T-helper 2 cell treated with Interferon-gamma antibody and Interleukin-4, amounts not matched to agents 100 ng/mL and 5 ng/mL, for 36 hours (primary cell): ENCODE measurements around the gene UQCRH. TPM values are rescaled to one million over a fixed set of nuclear protein-coding genes. Genes with fewer than 3 reads are reported as not detected.

Experiments used
- intact Hi-C: fragments of 100-400 bp; cut with micrococcal nuclease; formaldehyde crosslinking; loops from one replicate; pipeline ENCODE4 v1.15.1; 2023
- total RNA-seq: library from RNA; stranded (reverse); gene quantifications from 2 replicates; pipeline ENCODE4 v1.2.3, GENCODE V29; 2022

The UQCRH gene
- 271 and 283 TPM in 2 replicates for total RNA-seq

GRCh38 chr1:46303038-46303871 lies at the start of gene UQCRH, which contains the start of gene LRRC41:
Gene UQCRH (plus strand): TSS chr1:46303698. CDS start chr1:46303767, 69 bp downstream.
Gene LRRC41 (minus strand): TSS chr1:46303616. CDS start chr1:46303322, 294 bp downstream.
- intact Hi-C loops = loop anchor here (1.0 to 10.0 kb wide), 6 partner anchors 37 to 718 kb away; partner anchors contain the start of genes NASP, NSUN4, PIK3R3 and RAD54L

DNA sequence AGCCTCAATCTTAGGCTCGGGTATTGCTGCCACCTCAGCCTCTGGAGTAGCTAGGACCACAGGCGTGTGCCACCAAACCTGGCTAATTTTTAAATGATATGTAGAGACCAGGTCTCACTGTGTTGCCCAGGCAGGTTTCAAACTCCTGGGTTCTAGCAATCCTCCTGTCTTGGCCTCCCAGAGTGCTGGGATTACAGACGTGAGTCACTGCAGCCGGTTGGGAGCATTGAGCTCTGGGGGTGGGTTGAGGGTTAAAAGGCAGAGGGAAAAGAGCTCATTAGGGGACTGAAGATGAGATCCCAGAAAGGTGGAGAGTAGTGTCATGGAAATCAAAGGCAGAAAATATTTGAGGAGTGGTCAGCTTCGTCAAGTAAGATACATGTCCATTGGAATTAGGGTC lies 48.8 kb upstream of the UQCRH start:
- intact Hi-C loops = no loop called here

DNA sequence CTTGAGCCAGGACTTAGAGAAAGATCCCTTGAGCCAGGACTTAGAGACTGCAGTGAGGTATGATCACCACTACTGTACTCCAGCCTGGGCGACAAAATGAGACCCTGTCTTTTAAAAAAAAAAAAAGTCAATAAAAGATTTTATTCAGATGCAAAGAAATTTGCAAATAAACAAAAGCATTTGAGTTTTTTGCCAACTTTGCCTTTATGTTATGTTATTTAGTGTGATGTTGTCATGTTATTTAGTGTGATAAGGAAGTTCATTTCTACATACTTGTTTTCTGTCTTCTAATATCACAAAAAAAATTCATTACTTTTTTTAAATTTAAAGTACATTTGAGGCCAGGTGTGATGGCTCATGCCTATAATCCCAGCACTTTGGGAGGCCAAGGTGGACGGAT lies 47.0 kb upstream of the UQCRH start:
- intact Hi-C loops = no loop called here

- intact Hi-C loops = no loop called here
Observed at GRCh38 chr1:46262508-46262907, 41.0 kb upstream of the UQCRH start.

GRCh38 chr1:46263146-46263545 lies 40.4 kb upstream of the UQCRH start:
- intact Hi-C loops = no loop called here

GRCh38 chr1:46268578-46268977 lies 34.9 kb upstream of the UQCRH start:
- intact Hi-C loops = no loop called here

- intact Hi-C loops = no loop called here
Observed at GRCh38 chr1:46274225-46275029, 29.1 kb upstream of the UQCRH start.

- intact Hi-C loops = no loop called here
Observed at GRCh38 chr1:46275030-46275337, 28.5 kb upstream of the UQCRH start.

DNA sequence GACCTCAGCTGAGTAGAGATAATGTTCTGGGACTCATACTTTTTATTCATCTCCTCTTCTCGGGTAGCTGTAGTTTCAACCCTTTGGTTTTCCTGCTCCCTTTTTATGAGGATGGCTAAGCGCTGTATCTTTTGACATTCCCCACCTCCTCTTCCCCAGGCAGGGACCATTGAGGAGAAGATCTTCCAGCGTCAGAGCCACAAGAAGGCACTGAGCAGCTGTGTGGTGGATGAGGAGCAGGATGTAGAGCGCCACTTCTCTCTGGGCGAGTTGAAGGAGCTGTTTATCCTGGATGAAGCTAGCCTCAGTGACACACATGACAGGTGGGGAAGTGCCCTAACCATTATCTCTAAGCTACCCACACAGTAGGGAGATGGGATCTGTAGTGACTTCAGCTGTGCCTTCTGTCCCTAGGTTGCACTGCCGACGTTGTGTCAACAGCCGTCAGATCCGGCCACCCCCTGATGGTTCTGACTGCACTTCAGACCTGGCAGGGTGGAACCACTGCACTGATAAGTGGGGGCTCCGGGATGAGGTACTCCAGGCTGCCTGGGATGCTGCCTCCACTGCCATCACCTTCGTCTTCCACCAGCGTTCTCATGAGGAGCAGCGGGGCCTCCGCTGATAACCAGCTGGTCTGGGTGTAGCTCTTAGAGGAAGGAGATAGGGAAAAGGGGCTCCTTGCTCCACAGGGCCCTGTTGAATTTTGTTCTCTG lies 25.7 kb upstream of the UQCRH start:
- intact Hi-C loops = no loop called here

DNA sequence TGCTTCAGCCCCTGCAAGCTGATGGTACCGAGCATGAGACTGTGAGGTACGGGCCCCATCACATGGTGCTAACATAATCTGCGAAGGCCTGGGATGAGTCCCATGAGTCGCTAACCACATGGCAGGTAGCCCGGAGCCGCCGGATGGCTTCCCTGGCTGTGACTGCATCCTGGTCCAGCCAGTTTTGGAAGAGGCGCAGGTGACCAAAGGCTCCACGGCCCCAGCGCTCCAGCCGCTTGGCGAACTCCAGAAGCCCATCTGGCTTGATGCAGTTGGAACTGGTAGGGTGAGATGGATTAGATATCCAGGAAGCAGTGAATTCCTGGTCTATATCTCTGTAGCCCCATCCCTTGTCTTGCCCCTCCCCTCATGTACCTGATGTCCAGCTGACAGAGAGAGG lies 24.7 kb upstream of the UQCRH start:
- intact Hi-C loops = no loop called here

DNA sequence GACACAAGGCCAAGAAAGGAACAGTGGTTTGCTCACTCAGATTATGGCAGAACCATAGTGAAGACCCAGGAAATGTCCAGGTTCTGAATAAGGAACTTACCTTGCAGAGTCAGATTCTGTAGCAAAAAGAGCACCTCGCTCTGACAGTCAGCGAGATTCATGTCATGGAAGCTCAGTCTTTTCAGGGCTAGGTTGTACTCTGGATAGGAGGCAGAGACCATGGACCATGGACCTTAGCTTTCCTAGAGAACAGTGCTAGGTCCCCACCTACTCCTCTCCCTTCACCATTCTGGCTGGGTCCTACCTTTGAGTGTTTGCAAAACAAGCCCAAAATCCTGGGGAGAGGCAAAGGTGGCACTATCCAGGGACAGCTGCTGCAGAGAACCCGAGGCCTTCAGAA lies 23.4 kb upstream of the UQCRH start:
- intact Hi-C loops = no loop called here

- intact Hi-C loops = no loop called here
Observed at GRCh38 chr1:46281021-46281420, 22.5 kb upstream of the UQCRH start.

DNA sequence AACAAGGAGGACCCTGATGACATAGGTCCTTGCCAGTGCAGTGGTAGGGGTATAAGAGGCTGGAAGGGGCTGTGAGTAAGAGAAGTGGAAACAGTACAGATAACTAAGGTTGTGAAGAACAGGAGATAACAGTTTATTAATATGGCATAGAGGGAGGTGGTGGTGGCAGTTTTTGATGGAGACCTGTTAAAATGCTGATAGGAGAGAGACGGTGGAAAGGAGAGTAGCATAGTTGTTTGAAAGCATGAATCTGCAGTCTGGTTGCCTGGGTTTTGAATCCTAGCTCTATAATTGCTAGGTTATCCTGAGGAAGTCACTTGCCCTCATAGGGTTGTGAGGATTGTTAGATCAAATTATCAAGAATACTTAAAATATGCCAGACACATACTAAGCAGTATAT lies 19.4 kb upstream of the UQCRH start:
- intact Hi-C loops = no loop called here

DNA sequence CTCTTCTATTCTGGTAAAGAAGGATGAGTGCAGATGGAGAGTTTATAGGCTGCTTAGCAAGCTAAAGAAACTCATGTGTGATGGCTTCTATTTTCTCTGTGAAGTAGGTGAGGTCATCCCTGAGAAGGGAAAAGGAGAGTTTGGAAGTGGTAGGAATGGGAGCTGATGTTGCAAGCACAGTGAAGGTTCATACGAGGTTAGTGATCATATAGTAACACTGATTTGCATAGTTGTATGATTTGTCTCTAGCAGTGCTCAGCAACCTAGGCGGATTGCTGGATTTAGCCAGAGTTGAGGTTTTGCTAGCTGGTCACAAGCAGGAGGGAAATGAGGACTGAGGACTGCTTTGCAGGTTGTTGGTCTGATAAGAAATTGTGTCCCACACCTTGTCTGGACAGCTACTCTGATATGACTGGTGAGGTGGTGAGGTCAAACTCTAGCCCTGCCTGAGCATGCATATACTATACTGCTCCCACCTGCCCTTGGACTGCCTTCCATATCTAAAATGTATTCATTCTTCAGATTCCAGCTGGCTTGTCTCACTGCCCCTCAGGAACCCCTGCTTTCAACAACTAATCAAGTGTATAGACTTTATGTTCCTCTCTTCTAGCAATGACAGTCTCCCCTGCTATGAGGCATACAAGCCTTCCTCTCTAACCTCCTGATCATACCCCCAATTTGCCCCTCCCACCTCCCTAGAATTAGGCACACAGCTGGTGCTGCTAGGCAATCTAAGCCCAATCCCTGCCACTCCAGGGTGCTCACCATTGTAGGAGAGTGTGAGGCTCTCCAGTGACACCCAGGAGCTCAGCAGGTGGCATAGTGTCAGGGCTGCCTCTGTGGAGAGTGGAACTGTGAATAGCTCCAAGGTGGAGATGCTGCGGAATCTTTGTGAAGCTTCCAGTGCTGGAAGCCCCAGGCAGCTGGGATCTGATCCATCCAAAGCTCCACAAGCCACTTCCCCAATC lies 18.6 kb upstream of the UQCRH start:
- intact Hi-C loops = no loop called here

- intact Hi-C loops = no loop called here
Observed at GRCh38 chr1:46285730-46286477, 17.6 kb upstream of the UQCRH start.

DNA sequence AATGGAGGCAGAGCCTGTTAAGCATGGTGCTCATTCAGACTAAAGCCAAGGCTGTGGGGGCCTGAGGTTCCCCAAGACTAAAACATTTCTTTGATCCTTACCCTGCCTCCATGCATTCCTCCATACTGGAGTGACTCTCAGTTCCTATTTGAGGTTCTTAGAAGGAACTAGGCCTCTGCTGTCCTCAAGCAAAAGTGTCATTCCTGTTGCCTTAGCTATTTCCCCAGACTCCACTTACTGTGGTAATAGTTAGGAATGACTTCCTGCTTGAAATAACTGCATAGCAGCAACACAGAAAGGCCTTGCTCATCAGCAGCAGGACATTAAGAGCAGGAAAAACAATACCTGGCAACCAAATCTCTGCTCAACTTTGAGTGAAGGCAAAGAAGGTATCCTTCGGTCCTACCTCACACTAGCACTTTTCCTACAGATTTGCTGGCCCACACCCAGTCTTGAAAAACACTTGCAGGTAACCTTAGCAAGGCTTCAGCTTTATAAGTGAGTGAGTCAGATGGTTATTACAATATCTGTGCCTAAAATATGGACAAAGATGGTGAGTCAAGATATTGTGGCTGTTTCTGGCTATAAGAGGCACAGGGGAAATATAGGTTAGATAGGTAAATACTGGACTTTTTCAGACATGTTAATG lies 14.9 kb upstream of the UQCRH start:
- intact Hi-C loops = no loop called here

DNA sequence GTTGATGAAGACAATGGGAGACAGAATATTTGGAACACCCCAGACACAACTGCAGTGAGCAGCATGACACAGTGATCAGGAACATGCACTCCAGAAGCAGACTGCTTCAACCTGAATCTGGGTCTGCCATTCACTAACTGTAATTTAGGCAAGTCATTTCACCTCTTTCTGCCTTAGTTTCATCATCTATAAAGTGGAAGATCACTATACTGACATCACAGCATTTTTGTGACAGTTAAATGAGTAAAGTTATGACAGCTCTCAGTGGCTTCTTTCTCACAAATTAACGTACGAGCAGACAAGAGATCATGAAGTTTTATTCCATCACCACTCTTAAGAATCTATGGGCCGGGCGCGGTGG lies 14.4 kb upstream of the UQCRH start:
- intact Hi-C loops = no loop called here

GRCh38 chr1:46289976-46290375 lies 13.5 kb upstream of the UQCRH start:
- intact Hi-C loops = no loop called here

DNA sequence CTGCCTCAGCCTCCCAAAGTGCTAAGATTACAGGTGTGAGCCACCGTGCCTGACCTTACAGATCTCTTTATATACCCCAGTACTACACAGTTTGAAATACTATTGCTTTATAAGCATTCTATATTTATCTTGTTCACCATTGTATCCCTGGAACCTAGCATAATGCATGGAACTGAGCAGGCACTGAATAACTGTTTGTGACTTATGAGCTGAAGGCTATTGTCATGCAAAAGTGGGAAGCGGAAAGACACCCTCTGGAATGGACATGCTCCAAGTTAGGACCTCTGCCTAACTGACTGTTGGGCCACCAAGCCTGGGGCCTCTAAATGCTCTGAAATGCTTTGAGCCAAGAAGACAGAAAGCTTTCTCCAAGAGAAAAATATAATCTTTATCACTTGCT lies 8.2 kb upstream of the UQCRH start:
- intact Hi-C loops = no loop called here

- intact Hi-C loops = no loop called here
Observed at GRCh38 chr1:46298387-46298786, 5.1 kb upstream of the UQCRH start.
